GM21447 (cell line): Measurements from ENCODE around the gene CALCOCO2.
"Not testable (repeated sequence)": the region's sequence is repeated elsewhere in the genome, so short reads cannot be mapped to it uniquely, and the experiment has no call there.

ENCODE experiments used
- ATAC-seq: cut with Tn5 transposase; IDR thresholded peaks from one replicate; pipeline ENCODE4 v1.9.1; 2021; ENCODE audit not compliant: unreplicated experiment

CALCOCO2 gene

DNA sequence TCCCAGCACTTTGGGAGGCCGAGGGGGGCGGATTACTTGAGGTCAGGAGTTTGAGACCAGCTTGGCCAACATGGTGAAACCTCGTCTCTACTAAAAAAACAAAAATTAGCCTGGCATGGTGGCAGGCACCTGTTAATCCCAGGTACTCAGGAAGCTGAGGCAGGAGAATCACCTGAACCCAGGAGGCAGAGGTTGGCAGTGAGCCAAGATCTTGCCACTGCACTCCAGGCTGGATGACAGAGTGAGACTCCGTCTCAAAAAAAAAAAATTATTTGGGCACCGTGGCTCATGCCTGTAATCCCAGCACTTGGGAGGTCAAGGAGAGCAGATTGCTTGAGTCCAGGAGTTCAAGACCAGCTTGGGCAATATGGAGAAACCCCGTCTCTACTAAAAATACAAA, 9.9 kb upstream of the CALCOCO2 start:
- ATAC-seq = not testable (repeated sequence)

DNA sequence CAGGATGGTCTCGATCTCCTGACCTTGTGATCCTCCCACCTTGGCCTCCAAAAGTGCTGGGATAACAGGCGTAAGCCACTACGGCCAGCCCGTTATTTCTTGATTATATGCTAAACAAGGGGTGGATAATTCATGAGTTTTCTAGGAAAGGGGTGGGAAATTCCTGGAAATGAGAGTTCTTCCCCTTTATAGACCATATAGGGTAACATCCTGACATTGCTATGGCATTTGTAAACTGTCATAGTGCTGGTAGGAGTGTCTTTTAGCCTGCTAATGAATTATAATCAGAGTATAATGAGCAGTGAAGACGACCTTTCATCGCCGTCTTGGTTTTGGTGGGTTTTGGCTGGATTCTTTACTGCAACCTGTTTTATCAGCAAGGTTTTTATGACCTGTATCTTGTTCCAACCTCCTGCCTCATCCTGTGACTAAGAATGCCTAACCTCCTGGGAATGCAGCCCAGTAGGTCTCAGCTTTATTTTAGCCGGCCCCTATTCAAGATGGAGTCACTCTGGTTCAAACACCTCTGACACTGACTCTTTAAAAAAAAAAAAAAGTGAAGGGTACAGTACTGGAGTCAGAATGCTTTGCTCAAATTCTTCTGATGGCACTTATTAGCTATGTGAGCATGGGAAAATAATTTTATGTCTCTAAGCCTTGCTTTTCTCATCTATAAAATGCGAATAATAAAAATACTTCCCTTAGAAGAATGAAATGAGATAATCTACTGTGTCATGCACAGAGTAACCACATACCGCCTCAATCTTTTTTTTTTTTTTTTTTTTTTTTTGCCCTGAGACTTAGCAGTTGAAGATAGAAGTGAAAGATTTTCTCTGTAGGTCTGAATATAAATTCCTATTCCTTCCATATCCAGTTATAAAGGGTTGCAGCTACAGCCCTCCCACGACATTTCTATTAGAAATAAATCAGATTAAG, 5.1 kb upstream of the CALCOCO2 start:
- no peak for ATAC-seq

DNA sequence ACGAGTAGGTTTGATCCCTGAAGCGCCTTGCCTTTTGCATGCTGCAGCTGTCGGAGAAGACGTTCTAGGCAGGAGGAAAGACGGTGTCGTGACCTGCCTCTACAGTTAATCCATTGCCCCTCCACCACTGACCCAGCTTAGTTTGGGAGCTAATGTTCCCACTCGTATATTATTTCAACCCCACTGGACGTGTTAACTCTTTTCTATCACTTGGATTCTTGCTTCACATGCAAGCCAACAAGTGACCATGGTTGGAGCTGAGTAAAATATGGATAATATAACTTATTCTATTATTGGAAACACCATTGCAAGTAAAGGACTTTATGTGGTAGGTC, 681 bp downstream of the CALCOCO2 start:
- no peak for ATAC-seq

DNA sequence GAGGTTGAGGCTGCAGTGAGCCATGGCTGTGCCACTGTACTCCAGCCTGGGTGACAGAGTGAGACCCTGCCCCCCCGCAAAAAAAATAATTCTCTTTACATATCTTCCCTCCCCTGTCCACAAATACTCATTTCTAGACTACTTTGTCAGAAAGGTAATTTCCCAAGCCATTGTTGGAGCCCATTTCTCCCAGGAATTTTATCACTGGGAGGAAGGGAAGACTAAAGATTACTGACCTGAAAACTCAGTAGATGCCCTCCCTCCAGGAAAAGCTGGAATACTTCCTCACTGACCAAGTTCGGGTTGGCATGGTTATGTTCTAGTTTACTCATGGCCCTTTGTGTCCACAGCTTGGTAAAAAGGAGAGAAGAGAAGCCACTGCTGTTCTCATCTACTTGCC, 4.1 kb downstream of the CALCOCO2 start:
- no peak for ATAC-seq

DNA sequence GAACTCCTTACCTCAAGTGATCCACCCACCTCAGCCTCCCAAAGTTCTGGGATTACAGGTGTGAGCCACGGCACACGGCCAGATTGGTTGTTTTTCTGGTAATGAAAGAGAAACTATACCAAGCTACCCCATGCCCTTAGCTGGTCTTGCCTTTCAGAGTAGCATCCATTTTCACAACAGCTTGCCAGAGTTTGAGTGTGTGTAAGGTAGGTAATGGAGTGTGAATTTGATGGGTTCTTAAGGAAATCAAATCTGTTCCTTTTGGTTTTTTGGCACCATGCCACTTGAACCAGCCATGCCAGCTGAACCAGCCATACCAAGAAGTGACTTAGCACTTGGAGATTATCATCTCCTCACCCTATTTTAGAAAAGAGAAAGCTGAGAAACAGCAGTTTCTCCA, 5.1 kb downstream of the CALCOCO2 start:
- no peak for ATAC-seq

DNA sequence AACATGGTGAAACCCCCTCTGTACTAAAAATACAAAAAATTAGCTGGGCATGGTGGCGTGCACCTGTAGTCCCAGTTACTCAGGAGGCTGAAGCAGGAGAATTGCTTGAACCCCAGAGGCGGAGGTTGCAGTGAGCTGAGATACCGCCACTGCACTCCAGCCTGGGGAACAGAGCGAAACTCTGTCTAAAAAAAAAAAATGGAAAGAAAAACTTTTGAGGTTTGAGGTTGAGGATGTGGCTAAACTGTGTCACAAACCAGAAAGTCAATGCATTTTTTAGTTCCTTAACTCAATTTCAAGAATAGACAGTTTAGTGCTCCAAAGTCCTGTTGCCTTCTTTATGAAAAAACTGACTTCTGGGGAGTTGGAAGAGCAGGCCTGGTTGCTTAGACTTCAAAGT, 6.6 kb downstream of the CALCOCO2 start:
- peak; percentile 34 for ATAC-seq

DNA sequence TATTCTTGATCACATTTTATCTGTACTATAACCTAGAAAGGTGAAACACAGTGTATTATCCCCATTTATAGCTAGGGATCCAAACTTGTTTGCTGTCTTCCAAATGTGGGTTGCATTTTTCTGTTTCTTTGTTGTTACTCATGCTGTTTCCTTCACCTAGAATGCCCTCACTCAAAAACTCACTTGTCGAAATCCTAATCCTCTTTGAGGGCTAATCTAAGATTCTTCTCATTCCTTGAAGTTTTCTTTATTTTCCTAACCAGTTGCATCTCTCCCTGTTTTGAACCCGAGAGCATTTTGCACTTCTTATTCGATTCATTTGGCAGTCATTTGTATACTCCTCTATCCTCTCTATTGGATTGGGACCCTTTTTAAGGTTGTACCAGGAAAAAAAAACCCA, 9.6 kb downstream of the CALCOCO2 start:
- ATAC-seq = no peak

DNA sequence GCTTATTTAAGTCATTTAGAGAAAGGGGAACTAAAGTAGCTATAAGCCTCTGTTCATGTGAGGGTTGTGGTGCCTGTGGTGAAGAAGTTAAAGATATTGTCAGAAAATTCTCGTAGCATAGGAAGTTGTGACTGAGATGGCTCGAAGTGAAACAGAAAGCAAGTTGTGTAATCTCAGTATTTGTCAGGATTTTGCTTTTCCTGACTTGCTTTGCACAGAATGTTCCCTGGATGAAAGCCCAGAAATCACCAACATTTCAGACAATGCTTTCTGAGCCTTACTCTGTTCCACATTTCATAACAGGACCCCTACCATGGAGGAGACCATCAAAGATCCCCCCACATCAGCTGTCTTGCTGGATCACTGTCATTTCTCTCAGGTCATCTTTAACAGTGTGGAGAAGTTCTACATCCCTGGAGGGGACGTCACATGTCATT, 10.6 kb downstream of the CALCOCO2 start:
- peak; percentile 76 for ATAC-seq

DNA sequence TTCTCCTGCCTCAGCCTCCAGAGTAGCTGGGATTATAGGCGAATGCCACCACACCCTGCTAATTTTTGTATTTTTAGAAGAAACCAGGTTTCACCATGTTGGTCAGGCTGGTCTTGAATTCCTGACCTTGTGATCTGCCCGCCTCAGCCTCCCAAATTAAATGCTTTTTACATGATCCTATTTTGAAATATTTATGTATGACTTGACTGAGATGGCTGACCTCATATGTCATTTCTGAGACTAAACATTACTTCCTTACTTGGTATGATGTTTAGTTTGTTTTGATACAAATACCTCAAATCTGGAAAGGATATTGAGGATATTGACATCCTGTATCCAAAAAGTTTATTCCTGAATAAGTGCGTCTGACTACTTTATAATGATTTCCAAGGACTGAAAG, 11.9 kb downstream of the CALCOCO2 start:
- no peak for ATAC-seq

DNA sequence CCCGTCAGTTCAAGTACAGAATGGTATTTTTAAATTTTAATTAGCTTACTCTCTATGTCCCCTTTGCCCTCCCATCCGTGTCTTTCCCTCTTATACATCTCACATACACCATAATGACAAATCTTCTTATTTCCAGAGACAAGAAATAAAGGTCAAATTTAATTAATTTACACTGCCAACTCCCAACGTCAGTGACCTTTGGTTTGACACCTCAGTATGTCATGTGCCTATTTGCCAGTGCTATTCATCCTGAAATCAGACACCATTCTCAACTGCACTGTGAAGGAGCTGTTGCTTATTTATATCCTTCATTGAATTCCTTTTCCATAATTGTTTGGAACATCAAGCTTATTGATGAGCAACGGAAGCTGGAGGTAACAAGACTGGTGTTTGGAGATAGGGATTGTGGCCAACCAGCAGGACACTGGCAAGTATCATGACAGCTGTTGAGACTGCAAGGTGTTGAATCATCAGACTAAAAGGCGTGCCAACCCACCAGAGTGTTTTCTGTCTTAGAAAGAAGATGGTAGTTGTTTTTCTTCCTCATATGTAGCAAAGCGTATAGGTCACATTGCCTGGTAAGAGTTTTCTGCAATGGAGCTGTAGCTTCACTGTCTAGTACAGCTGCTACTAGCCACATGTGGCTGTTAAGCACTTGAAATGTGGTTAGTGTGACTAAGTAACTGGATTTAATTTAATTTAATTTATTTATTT, 12.5 kb downstream of the CALCOCO2 start:
- no peak for ATAC-seq

DNA sequence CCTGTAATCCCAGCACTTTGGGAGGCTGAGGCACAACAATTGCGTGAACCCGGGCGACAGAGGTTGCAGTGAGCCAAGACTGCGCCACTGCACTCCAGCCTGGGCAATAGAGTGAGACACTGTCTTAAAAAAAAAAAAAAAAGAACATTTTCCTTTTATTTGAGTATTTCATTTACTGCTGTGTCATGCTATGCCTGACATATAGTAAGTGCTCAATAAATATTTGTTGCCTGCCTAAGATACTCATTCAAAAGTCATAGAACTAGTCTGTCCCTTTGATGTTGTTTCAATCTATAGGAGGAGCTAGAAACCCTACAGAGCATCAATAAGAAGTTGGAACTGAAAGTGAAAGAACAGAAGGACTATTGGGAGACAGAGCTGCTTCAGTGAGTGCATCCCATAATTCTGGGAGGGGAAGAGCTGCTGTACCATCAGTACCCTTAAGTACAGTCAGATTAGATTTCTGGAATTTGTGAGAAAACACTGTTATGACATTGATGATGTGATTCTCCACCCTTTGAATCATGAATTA, 20.0 kb downstream of the CALCOCO2 start:
- no peak for ATAC-seq

DNA sequence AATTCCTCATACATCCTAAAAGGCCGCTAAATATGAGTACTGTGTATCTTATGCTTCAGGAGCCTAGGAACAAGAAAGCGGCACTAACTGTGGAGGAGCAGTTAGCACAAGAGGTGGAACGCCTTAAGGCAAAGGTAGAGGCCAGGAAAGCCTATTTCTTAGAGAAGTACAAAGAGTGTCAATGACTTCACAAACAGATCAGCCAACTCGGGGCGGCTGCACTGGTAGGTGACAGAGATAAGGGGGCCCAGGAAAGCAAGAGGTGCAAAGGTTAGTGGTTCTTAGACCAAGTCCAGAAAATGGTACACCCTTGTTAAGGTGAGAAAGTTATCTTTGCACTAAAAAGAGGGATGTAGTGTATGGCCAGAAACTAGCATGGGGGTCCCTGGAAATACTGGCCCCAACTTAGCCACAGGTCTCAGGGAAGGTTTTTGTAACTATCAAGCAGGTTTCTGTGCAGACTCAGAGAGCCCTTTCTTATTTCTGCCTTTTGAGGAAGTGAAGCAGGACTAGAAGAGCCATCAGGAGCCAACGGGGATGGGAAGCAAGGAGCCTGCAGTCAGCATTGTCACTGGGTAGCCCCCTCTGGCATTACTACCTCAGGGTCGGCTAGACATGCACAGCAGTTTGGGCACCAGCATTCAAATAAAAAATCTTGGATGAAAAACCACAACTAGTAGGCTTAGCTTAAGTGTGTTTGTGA, 24.1 kb downstream of the CALCOCO2 start:
- ATAC-seq = no peak

DNA sequence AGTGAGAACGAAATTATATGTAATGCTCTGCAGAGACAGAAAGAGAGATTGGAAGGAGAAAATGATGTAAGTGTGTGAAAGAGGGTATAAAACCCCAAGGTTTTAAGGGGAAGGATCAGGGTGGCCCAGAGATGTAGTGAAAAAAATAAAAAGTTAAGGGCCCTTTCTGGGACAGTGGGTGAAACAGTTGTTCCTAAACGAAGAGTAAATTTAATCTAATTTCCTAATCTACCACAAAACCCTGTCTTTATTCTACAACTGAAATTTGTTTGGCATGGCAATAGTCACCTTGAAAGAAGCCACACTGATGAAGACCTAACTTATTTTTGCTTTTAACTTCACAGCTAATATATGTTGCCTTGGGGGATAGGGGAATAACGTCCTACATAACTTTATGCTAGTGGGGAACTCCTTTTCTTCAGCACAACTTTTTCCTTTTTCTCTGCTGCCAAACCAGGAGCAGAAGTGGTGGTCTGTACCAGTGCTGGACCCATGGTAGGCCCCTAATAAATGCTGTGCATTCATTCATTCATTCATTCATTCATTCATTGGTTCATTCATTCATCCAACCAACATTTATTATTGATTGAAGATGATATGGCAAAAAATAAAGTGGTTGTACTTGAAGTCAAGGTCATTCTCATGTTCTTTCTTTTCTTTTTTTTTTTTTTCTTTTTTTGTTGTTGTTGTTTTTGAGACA, 25.4 kb downstream of the CALCOCO2 start:
- no peak for ATAC-seq

DNA sequence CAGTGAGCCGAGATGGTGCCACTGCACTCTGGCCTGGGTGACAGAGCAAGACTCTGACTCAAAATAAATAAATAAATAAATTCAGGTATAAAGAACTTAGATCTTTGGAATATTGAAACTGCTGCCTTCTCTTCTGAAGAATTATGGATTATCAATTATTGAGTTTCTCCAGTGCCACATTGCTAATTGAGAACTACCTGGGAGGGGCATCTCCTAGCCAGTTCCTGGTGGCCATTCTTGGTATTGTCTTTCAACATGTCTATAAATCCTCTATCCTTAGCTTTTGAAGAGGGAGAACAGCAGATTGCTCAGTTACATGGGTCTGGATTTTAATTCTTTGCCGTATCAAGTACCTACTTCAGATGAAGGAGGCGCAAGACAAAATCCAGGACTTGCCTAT, 29.2 kb downstream of the CALCOCO2 start:
- ATAC-seq = no peak

DNA sequence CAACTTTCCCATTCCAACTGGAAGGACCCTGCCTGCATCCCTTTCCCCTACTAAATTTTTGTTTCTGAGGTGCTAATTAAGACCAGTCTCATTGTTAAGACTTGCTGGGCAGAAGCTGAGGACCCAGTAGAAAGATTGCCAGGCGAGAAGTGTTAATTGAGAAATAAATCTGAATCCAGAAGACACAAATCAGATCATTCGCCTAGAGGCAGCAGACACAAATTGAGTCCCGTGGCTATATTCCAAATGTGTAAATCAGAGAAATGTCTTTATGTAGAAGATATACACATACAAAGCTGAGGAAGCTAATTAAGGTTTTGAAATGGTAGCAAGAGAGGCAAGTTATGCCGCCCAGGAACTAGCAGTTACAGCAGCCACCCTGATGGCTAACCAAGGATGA, 29.6 kb downstream of the CALCOCO2 start:
- no peak for ATAC-seq

DNA sequence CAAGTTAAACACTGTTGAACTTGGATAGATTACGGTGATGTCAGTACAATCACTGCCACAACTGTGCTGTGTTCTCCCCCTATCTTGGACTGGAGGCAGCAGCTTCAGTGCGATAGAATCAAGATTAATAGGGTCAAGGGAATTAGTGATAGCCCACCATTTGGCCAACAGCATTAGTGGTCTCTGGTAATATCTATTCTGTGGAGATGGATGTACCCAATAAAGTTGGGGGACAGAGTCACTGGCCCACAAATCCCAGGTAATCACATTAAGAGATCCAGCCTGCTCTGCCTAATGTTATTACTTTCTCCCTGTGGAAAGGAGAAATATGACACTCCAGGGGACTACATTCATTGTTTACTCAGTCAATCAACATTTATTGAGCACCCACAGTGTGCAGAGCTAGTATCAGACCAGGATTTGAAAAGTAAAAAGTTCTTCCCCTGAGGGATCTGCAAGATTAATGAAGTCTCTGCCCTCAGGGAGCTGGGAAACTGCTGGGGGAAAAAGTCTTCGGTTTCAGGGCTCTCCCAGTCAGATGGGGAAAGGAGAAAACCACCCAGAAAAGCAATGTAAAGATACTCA, 38.2 kb downstream of the CALCOCO2 start:
- no peak for ATAC-seq

DNA sequence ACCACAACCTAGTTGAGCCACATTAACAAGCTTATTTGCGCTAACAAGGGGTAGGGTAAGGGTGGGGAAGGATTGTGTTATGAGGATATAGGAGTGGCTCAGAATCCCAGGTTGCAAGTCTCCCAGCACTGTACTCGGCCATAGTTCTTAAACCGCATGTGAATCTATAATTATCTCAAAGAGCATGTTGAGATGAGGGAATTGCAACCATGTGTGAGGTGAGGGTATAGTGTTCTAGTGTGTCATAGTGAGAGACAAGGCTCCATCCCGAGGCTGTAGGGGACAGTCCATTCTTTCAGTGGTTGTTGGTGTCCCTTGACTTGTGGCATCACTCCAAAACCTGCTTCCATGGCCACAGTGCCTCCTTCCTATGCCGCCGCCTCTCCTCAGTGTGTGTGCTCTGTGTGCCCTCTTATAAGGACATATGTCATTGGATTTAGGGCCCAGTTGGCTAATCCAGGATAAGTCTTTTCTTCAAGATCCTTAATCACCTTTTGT, 39.0 kb downstream of the CALCOCO2 start:
- ATAC-seq = no peak

DNA sequence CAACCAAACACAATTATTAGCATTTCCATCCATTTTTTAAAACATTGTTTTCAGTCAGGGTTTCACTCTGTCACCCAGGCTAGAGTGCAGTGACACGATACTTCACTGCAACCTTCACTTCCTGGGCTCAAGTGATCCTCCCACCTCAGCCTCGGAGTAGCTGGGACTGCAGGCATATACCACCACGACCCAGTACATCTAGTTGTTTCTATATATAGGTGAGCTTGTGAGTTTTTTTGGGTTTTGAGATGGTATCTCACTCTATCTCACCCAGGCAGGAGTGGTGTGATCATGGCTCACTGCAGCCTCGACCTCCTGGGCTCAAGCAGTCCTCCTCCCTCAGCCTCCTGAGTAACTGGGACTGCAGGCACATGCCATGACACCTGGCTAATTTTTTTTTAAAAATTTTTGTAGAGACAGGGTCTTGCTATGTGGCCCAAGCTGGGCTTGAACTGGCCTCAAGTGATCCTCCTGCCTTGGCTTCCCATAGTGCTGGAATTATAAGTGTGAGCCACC, 40.3 kb downstream of the CALCOCO2 start:
- no peak for ATAC-seq

DNA sequence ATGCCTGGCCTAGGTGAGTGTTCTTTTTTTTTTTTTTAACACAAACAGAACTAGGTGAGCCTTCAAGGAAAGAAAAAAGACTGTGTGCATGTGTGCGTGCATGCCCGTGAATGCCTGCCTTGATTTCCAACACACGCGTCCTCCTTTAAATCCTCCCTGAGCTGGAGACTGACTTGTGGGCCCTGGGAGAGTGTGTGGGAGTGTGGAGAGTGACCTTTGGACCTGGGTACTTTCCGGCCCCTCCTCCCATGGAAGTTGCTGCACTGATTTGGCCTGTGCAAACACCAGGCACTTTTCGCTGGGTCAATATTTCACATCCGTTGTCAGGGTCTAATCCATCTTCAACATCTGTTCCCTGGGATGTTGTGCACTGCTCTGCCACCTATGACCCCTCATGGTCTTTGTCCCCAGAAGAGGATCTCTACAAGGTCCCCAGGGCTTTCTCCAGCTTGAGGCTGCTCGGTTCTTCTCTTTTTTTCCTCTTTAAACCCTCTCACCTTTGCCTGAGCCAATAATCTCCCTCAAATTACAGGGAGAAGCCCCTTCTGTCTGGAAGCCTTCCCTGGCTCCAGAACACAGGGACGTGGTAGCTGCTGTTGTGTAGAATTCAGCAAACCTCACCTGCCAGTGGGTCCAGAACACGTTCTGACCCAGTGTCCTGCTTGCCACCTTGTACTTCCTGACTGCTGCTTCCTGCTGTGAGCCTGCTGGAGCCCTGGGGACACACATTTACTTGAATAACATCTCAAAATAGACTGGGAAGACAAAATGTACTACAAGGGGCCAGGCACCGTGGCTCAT, 40.9 kb downstream of the CALCOCO2 start:
- no peak for ATAC-seq
